Breast epithelium (tissue), 4 donors: ENCODE measurements around the gene C6orf62. TPM values are rescaled to one million over a fixed set of nuclear protein-coding genes. Genes with fewer than 3 reads are reported as not detected.

Experiments used
- DNase-seq, 2 donors: peaks; one replicate each; pipeline ENCODE4 v3.0.0-alpha.2; 2019; ENCODE audit warnings: low spot score in 2 of 2
- H3K27ac ChIP-seq, 2 donors: fragments of 200-600 bp; sonication (generic) in 1 of 2; one replicate each; pipeline ENCODE4 v1.5.1; 2016 to 2019; ENCODE audit warnings: mild to moderate bottlenecking in 1 of 2
- H3K27me3 ChIP-seq, 2 donors: fragments of 200-600 bp; sonication (generic) in 1 of 2; one replicate each; pipeline versions ENCODE4 v1.5.1 to v1.6.0; 2017 to 2019; ENCODE audit warnings: control low read depth in 1 of 2, mild to moderate bottlenecking in 1 of 2
- H3K36me3 ChIP-seq: fragments of 200-600 bp; one replicate; pipeline ENCODE4 v1.5.1; 2019
- H3K4me1 ChIP-seq, 2 donors: fragments of 200-600 bp; sonication (generic); one replicate each; pipeline ENCODE4 v1.5.1; 2016 to 2019; ENCODE audit warnings: control low read depth in 1 of 2
- H3K4me3 ChIP-seq, 3 donors: fragments of 200-600 bp; sonication (generic); 1 replicate in 2 of 3; 2 replicates in 1 of 3; pipeline ENCODE4 v1.5.1; 2016 to 2019; ENCODE audit warnings: mild to moderate bottlenecking in 3 of 3, moderate library complexity in 2 of 3
- H3K9me3 ChIP-seq, 2 donors: fragments of 200-600 bp; sonication (generic) in 1 of 2; one replicate each; pipeline ENCODE4 v1.5.1; 2016 to 2019; ENCODE audit warnings: control low read depth in 1 of 2
- POLR2A ChIP-seq: fragments of 450-650 bp; IDR thresholded peaks from one replicate; pipeline ENCODE4 v1.6.1; 2016; ENCODE audit warnings: antibody characterized with exemption, mild to moderate bottlenecking, moderate library complexity
- POLR2AphosphoS5 ChIP-seq, 3 donors: sonication (generic); formaldehyde crosslinking; IDR thresholded peaks; one replicate each; pipeline ENCODE4 v1.6.1; 2017; ENCODE audit warnings: antibody characterized with exemption in 3 of 3
- intact Hi-C: fragments of 100-400 bp; cut with DNase I; formaldehyde crosslinking; loops from one replicate; pipeline ENCODE4 v1.15.1; 2023; ENCODE audit warnings: low total_unique reads
- total RNA-seq, 3 donors: library from RNA; depleted of rRNA; stranded (reverse); fragments of >200 nt; gene quantifications; one replicate each; pipeline ENCODE4 v1.1.0, GENCODE V29; 2016
- TF ChIP-seq, protein P1 (sequence below), 3 donors: fragments of 450-650 bp; IDR thresholded peaks; one replicate each; pipeline ENCODE4 v1.5.1; 2016 to 2017; ENCODE audit warnings: antibody characterized with exemption in 3 of 3, mild to moderate bottlenecking in 3 of 3, moderate library complexity in 3 of 3

C6orf62 gene
- total RNA-seq, 3 donors from 2014 or later: 57.0 to 86.1 (median 66.1) TPM

DNA sequence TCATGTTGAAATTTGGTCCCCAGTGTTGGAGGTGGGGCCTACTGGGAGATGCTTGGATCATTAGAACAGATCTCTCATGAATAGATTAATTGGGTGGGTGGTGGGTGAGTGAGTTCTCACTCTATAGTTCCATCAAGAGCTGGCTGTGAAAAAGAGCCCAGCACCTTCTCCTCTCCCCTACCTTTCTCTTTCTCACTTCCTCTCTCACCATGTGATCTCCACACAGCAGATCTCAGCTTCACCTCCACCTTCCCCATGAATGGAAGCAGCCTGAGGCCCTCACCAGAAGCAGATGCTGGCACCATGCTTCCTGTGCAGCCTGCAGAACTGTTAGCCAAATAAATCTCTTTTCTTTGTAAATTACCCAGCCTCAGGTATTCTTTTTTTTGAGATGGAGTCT, 42.9 kb upstream of the C6orf62 start:
- no peak for DNase-seq
- Histone ChIP-seq H3K4me1 (no peaks in the 10 kb centered on the region), H3K9me3 (no peaks in the 10 kb centered on the region), H3K27ac (no peak overlapping the region), H3K4me3 (no peak overlapping the region), H3K27me3 (no peaks in the 10 kb centered on the region), H3K36me3 (no peaks in the 10 kb centered on the region)
- intact Hi-C loops: loop anchor here (5.0 kb wide), 1 partner anchor 105 kb away; no protein-coding TSS in a partner anchor
- no peak for TF ChIP-seq POLR2AphosphoS5 (IDR thresholded peaks at IDR 0.05)
- TF ChIP-seq, protein P1, sequence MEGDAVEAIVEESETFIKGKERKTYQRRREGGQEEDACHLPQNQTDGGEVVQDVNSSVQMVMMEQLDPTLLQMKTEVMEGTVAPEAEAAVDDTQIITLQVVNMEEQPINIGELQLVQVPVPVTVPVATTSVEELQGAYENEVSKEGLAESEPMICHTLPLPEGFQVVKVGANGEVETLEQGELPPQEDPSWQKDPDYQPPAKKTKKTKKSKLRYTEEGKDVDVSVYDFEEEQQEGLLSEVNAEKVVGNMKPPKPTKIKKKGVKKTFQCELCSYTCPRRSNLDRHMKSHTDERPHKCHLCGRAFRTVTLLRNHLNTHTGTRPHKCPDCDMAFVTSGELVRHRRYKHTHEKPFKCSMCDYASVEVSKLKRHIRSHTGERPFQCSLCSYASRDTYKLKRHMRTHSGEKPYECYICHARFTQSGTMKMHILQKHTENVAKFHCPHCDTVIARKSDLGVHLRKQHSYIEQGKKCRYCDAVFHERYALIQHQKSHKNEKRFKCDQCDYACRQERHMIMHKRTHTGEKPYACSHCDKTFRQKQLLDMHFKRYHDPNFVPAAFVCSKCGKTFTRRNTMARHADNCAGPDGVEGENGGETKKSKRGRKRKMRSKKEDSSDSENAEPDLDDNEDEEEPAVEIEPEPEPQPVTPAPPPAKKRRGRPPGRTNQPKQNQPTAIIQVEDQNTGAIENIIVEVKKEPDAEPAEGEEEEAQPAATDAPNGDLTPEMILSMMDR (IDR thresholded peaks at IDR 0.05): no peak
- no peak for TF ChIP-seq POLR2A

DNA sequence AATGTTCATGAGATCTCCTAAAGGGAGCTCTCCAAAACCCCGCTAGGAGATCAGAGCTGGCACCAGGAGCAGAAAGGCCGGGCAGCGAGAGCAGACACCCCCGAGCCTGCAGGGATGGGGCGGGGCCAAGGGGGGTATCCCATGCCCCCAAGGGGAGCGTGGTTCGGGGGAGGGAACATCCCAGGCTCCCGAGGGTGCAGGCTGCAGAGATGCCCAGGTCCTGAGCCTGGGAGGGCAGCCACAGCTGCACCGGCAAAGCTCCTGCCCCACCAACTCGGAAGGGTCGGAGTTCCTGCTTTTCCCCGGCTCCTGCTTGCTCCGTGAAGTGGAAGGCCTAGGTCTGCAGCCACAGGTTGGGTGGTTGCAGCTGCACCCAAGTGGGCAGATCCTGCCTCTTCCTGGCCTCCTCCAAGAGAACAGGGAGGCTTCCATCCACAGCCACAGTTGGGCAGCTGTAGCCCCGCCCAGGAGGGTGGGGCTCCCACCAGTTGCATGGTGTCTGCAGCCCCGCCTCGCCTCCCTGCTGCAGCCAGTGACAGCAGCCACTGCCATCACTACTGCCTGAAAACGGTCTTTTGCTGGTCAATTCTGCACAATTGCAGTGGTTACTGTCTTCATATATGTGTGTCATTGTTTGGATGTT, 42.4 kb upstream of the C6orf62 start:
- H3K27ac ChIP-seq: no peak overlapping the region
- H3K9me3 ChIP-seq: no peaks in the 10 kb centered on the region
- no peak for DNase-seq
- TF ChIP-seq, protein P1 (IDR thresholded peaks at IDR 0.05): no peak
- TF ChIP-seq POLR2A (no peak), POLR2AphosphoS5 (IDR thresholded peaks at IDR 0.05) (no peak)
- H3K4me3 ChIP-seq: no peak overlapping the region
- no peaks in the 10 kb centered on the region for H3K4me1 ChIP-seq
- intact Hi-C loops: loop anchor here (5.0 kb wide), 1 partner anchor 104 kb away; no protein-coding TSS in a partner anchor
- no peaks in the 10 kb centered on the region for H3K36me3 ChIP-seq
- H3K27me3 ChIP-seq: no peaks in the 10 kb centered on the region

DNA sequence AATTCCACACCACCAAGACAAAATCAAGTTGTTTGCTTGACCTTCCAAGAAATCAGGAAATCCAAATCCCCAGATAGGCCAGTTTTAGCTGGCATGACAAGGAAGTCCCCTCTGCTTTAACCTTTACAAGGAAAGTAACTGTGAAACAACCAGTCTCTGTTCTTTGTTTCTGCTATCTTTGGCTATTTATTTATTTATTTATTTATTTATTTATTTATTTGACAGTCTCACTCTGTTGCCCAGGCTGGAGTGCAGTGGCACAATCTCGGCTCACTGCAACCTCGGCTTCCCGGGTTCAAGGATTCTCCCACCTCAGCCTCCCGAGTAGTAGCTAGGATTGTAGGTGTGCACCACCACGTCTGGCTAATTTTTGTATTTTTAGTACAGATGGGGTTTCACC, 41.3 kb upstream of the C6orf62 start:
- no peak overlapping the region for H3K27ac ChIP-seq
- H3K4me1 ChIP-seq: no peaks in the 10 kb centered on the region
- H3K27me3 ChIP-seq: no peaks in the 10 kb centered on the region
- no peak overlapping the region for H3K4me3 ChIP-seq
- no peak for DNase-seq
- H3K36me3 ChIP-seq: no peaks in the 10 kb centered on the region
- intact Hi-C loops: loop anchor here (5.0 kb wide), 1 partner anchor 103 kb away; no protein-coding TSS in a partner anchor
- no peaks in the 10 kb centered on the region for H3K9me3 ChIP-seq
- TF ChIP-seq, protein P1 (IDR thresholded peaks at IDR 0.05): no peak
- no peak for TF ChIP-seq POLR2A
- TF ChIP-seq POLR2AphosphoS5 (IDR thresholded peaks at IDR 0.05): no peak

DNA sequence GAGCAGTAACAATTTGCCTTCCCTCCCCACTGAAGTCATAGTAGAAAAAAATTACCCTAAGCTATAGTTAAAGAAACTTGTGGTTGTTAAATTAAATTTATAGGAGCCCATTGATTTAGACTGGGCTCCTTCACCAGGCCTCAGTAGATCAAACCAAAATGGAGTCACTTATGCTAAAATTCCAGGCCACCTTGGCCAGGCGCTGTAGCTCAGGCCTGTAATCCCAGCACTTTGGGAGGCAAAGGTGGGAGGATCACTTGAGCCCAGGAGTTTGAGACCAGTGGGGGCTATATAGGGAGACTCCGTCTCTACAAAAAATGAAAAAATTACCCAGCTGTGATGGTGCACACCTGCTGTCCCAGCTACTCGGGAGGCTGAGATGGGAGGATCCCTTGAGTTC, 40.8 kb upstream of the C6orf62 start:
- TF ChIP-seq POLR2A (no peak), POLR2AphosphoS5 (IDR thresholded peaks at IDR 0.05) (no peak)
- TF ChIP-seq, protein P1 (IDR thresholded peaks at IDR 0.05): no peak
- Histone ChIP-seq H3K36me3 (no peaks in the 10 kb centered on the region), H3K9me3 (no peaks in the 10 kb centered on the region), H3K27me3 (no peaks in the 10 kb centered on the region), H3K27ac (no peak overlapping the region), H3K4me1 (no peaks in the 10 kb centered on the region), H3K4me3 (no peak overlapping the region)
- intact Hi-C loops: loop anchor here (5.0 kb wide), 1 partner anchor 102 kb away; no protein-coding TSS in a partner anchor
- DNase-seq: no peak

DNA sequence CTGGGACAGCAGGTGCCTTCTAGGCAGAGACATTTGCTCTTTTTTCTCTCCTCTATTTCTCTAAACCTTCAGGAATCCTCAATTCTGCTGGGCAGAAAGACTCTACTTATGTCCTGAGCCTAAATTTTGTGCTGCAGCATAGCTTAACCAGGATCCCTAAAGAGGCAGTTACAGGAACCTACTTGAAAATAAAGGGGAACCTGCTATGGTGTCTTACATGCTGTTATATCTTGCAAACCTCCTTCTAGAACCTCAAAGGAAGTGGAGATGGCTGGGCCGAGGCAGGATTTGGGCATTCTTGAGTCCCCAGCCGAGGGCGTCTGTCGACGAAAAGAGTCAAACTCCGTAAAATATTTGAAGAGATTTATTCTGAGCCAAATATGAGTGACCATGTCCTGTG, 38.7 kb upstream of the C6orf62 start:
- intact Hi-C loops: no loop called here
- H3K36me3 ChIP-seq: no peaks in the 10 kb centered on the region
- TF ChIP-seq POLR2A: no peak
- TF ChIP-seq POLR2AphosphoS5 (IDR thresholded peaks at IDR 0.05): no peak
- TF ChIP-seq, protein P1 (IDR thresholded peaks at IDR 0.05): no peak
- H3K4me1 ChIP-seq: no peaks in the 10 kb centered on the region
- no peak overlapping the region for H3K4me3 ChIP-seq
- H3K9me3 ChIP-seq: no peaks in the 10 kb centered on the region
- H3K27me3 ChIP-seq: no peaks in the 10 kb centered on the region
- DNase-seq: no peak
- H3K27ac ChIP-seq: no peak overlapping the region
